Activated CD4-positive, alpha-beta memory T cell treated with anti-CD3 and anti-CD28 coated beads, Interleukin-2, amount 10 ng/mL, durations not matched to agents 7 days and 5 days (primary cell): ENCODE results near the gene MLEC. TPM values are rescaled to one million over a fixed set of nuclear protein-coding genes. Genes with fewer than 3 reads are reported as not detected.

Experiments used
- CTCF ChIA-PET: fragments of 350-600 bp; sonication (Branson Sonifier 250); formaldehyde crosslinking; loops from one replicate; lab custom pipeline; 2021; ENCODE audit warnings: antibody characterized with exemption, inconsistent platforms; lab: Charles Lee
- POLR2A ChIA-PET: fragments of 350-600 bp; sonication (Branson Sonifier 250); formaldehyde crosslinking; loops from one replicate; lab custom pipeline; 2021; ENCODE audit warnings: antibody characterized with exemption; lab: Charles Lee
- DNase-seq: peaks from one replicate; pipeline ENCODE4 v3.0.0-alpha.2; 2020
- H3K27ac Mint-ChIP-seq: one replicate; pipeline ENCODE4 v1.8.0; 2021; ENCODE audit warnings: mild to moderate bottlenecking, mixed read lengths
- H3K27me3 Mint-ChIP-seq: one replicate; pipeline ENCODE4 v1.8.0; 2021; ENCODE audit warnings: mixed read lengths
- H3K36me3 Mint-ChIP-seq: one replicate; pipeline ENCODE4 v1.8.0; 2021; ENCODE audit warnings: low read depth, mixed read lengths
- H3K4me1 Mint-ChIP-seq: one replicate; pipeline ENCODE4 v1.8.0; 2021; ENCODE audit warnings: mixed read lengths
- H3K4me3 Mint-ChIP-seq: one replicate; pipeline ENCODE4 v1.8.0; 2021; ENCODE audit warnings: mild to moderate bottlenecking, mixed read lengths
- H3K9me3 Mint-ChIP-seq: one replicate; pipeline ENCODE4 v1.8.0; 2021; ENCODE audit warnings: mixed read lengths
- total RNA-seq, 2 experiments: library from RNA; stranded (reverse); gene quantifications; one replicate each; pipeline ENCODE4 v1.2.3, GENCODE V29; 2021

Gene MLEC
- total RNA-seq, 2 experiments from 2014 or later, result 81.1 to 97.8 TPM

- POLR2A ChIA-PET, result no interaction called here
- H3K9me3 Mint-ChIP-seq, result no peaks in the 10 kb centered on the region
- H3K27me3 Mint-ChIP-seq, result peaks cover 40% of the 10 kb centered on the region
- H3K36me3 Mint-ChIP-seq, result no peaks in the 10 kb centered on the region
- H3K27ac Mint-ChIP-seq, result no peak overlapping the region
- DNase-seq, result no peak
- peaks cover 15% of the 10 kb centered on the region for H3K4me1 Mint-ChIP-seq
- no peak overlapping the region for H3K4me3 Mint-ChIP-seq
- CTCF ChIA-PET, result no interaction called here
Observed at GRCh38 chr12:120651821-120652220, 35.1 kb upstream of the MLEC start.

GRCh38 chr12:120652656-120653435, 34.1 kb upstream of the MLEC start:
- H3K9me3 Mint-ChIP-seq, result no peaks in the 10 kb centered on the region

DNA sequence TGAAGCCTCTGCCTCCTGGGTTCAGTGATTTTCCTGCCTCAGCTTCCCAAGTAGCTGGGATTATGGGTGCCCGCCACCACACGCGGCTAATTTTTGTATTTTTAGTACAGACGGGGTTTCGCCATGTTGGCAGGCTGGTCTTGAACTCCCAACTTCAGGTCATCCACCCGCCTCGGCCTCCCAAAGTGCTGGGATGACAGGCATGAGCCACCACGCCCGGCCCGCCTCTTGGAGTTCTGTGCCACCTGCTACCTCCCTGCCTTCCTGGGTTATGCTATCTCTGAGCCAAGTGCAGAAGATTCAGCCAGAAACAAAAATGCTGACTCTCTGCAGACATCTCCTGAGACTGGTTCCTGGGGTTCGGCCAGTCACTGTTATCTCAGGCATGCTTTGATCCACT, 33.3 kb upstream of the MLEC start:
- H3K27ac Mint-ChIP-seq, result no peak overlapping the region
- no peaks in the 10 kb centered on the region for H3K9me3 Mint-ChIP-seq
- no peaks in the 10 kb centered on the region for H3K36me3 Mint-ChIP-seq
- no peak overlapping the region for H3K4me3 Mint-ChIP-seq
- POLR2A ChIA-PET, result no interaction called here
- H3K4me1 Mint-ChIP-seq, result peaks cover 9% of the 10 kb centered on the region
- DNase-seq, result no peak
- CTCF ChIA-PET, result no interaction called here
- peaks cover 37% of the 10 kb centered on the region for H3K27me3 Mint-ChIP-seq

More at GRCh38 chr12:120652656-120653435, 34.1 kb upstream of the MLEC start:
- ChIA-PET POLR2A (no interaction called here), CTCF (interaction anchor here (1.2 kb wide), 1 partner anchor 319 kb away, joined by 3 read pairs; no protein-coding TSS in a partner anchor)
- peaks cover 11% of the 10 kb centered on the region for H3K4me1 Mint-ChIP-seq
- no peaks in the 10 kb centered on the region for H3K36me3 Mint-ChIP-seq
- no peak overlapping the region for H3K4me3 Mint-ChIP-seq
- H3K27me3 Mint-ChIP-seq, result peaks cover 37% of the 10 kb centered on the region
- no peak for DNase-seq
- H3K27ac Mint-ChIP-seq, result no peak overlapping the region

- ChIA-PET POLR2A (no interaction called here), CTCF (interaction anchor here (5.5 kb wide), 1 partner anchor 7 kb away, joined by 35 read pairs; no protein-coding TSS in a partner anchor)
- peaks cover under 1% of the 10 kb centered on the region for H3K4me1 Mint-ChIP-seq
- H3K36me3 Mint-ChIP-seq, result no peaks in the 10 kb centered on the region
- no peak for DNase-seq
- H3K27ac Mint-ChIP-seq, result no peak overlapping the region
- no peak overlapping the region for H3K4me3 Mint-ChIP-seq
- H3K9me3 Mint-ChIP-seq, result no peaks in the 10 kb centered on the region
- peaks cover 31% of the 10 kb centered on the region for H3K27me3 Mint-ChIP-seq
Observed at GRCh38 chr12:120654656-120655055, 32.3 kb upstream of the MLEC start.

- Mint-ChIP-seq H3K9me3 (no peaks in the 10 kb centered on the region), H3K4me3 (no peak overlapping the region), H3K36me3 (no peaks in the 10 kb centered on the region), H3K27me3 (peaks cover 22% of the 10 kb centered on the region), H3K4me1 (no peaks in the 10 kb centered on the region), H3K27ac (no peak overlapping the region)
- CTCF ChIA-PET, result interaction anchor here (5.5 kb wide), 1 partner anchor 8 kb away, joined by 35 read pairs; no protein-coding TSS in a partner anchor
- POLR2A ChIA-PET, result no interaction called here
- no peak for DNase-seq
Observed at GRCh38 chr12:120656008-120656407, 30.9 kb upstream of the MLEC start.

- DNase-seq, result no peak
- H3K4me1 Mint-ChIP-seq, result no peaks in the 10 kb centered on the region
- no peaks in the 10 kb centered on the region for H3K36me3 Mint-ChIP-seq
- no peak overlapping the region for H3K4me3 Mint-ChIP-seq
- no peaks in the 10 kb centered on the region for H3K9me3 Mint-ChIP-seq
- peaks cover 7% of the 10 kb centered on the region for H3K27me3 Mint-ChIP-seq
- ChIA-PET CTCF (interaction anchor here (5.5 kb wide), 1 partner anchor 10 kb away, joined by 35 read pairs; no protein-coding TSS in a partner anchor), POLR2A (no interaction called here)
- H3K27ac Mint-ChIP-seq, result no peak overlapping the region
Observed at GRCh38 chr12:120658286-120659150, 28.4 kb upstream of the MLEC start.

- Mint-ChIP-seq H3K27ac (no peak overlapping the region), H3K4me1 (no peaks in the 10 kb centered on the region), H3K36me3 (no peaks in the 10 kb centered on the region), H3K9me3 (no peaks in the 10 kb centered on the region), H3K27me3 (peaks cover 3% of the 10 kb centered on the region), H3K4me3 (no peak overlapping the region)
- POLR2A ChIA-PET, result no interaction called here
- CTCF ChIA-PET, result interaction anchor here (5.5 kb wide), 1 partner anchor 11 kb away, joined by 35 read pairs; no protein-coding TSS in a partner anchor
- DNase-seq, result no peak
Observed at GRCh38 chr12:120659151-120659525, 27.8 kb upstream of the MLEC start.

- H3K9me3 Mint-ChIP-seq, result no peaks in the 10 kb centered on the region
- H3K4me3 Mint-ChIP-seq, result no peak overlapping the region
- ChIA-PET CTCF (no interaction called here), POLR2A (no interaction called here)
- no peak overlapping the region for H3K27ac Mint-ChIP-seq
- H3K36me3 Mint-ChIP-seq, result no peaks in the 10 kb centered on the region
- DNase-seq, result no peak
- H3K27me3 Mint-ChIP-seq, result peaks cover 3% of the 10 kb centered on the region
- H3K4me1 Mint-ChIP-seq, result no peaks in the 10 kb centered on the region
Observed at GRCh38 chr12:120661432-120661831, 25.5 kb upstream of the MLEC start.

DNA sequence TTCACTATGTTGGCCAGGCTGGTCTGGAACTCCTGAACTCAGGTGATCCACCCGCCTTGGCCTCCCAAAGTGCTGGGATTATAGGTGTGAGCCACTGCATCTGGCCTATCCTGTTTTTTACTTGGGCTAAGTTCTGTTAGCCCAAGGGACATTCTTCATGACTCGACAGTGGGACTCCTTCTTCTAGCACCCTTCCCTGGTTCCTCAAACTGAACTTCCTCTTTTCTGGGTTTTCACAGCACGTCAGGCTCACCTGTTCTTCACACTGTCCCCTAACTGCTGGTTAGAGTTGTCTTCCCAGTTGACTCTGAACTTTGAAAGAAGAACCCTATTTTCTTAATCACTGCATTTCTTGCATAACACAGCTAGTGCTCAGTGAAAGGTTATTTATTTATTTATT, 24.1 kb upstream of the MLEC start:
- ChIA-PET POLR2A (no interaction called here), CTCF (interaction anchor here (1.4 to 3.1 kb wide), 2 partner anchors 14 to 24 kb away, joined by 3 to 28 read pairs; partner anchors contain the start of gene MLEC)
- no peaks in the 10 kb centered on the region for H3K4me1 Mint-ChIP-seq
- DNase-seq, result no peak
- H3K9me3 Mint-ChIP-seq, result no peaks in the 10 kb centered on the region
- no peak overlapping the region for H3K4me3 Mint-ChIP-seq
- no peaks in the 10 kb centered on the region for H3K36me3 Mint-ChIP-seq
- H3K27me3 Mint-ChIP-seq, result peaks cover 5% of the 10 kb centered on the region
- no peak overlapping the region for H3K27ac Mint-ChIP-seq

- ChIA-PET POLR2A (no interaction called here), CTCF (interaction anchor here (1.4 to 3.1 kb wide), 2 partner anchors 15 to 23 kb away, joined by 3 to 28 read pairs; partner anchors contain the start of gene MLEC)
- Mint-ChIP-seq H3K4me1 (no peaks in the 10 kb centered on the region), H3K27ac (no peak overlapping the region), H3K27me3 (peaks cover 6% of the 10 kb centered on the region), H3K9me3 (no peaks in the 10 kb centered on the region), H3K36me3 (no peaks in the 10 kb centered on the region), H3K4me3 (no peak overlapping the region)
- DNase-seq, result no peak
Observed at GRCh38 chr12:120663741-120664140, 23.2 kb upstream of the MLEC start.

GRCh38 chr12:120666571-120667390, 20.2 kb upstream of the MLEC start:
- H3K36me3 Mint-ChIP-seq, result no peaks in the 10 kb centered on the region
- POLR2A ChIA-PET, result no interaction called here
- no peaks in the 10 kb centered on the region for H3K9me3 Mint-ChIP-seq
- no peaks in the 10 kb centered on the region for H3K4me1 Mint-ChIP-seq
- peaks cover 3% of the 10 kb centered on the region for H3K27me3 Mint-ChIP-seq
- DNase-seq, result no peak
- CTCF ChIA-PET, result interaction anchor here (0.7 to 2.1 kb wide), 2 partner anchors 18 to 20 kb away, joined by 3 to 7 read pairs; partner anchors contain the start of gene MLEC
- no peak overlapping the region for H3K27ac Mint-ChIP-seq
- no peak overlapping the region for H3K4me3 Mint-ChIP-seq

DNA sequence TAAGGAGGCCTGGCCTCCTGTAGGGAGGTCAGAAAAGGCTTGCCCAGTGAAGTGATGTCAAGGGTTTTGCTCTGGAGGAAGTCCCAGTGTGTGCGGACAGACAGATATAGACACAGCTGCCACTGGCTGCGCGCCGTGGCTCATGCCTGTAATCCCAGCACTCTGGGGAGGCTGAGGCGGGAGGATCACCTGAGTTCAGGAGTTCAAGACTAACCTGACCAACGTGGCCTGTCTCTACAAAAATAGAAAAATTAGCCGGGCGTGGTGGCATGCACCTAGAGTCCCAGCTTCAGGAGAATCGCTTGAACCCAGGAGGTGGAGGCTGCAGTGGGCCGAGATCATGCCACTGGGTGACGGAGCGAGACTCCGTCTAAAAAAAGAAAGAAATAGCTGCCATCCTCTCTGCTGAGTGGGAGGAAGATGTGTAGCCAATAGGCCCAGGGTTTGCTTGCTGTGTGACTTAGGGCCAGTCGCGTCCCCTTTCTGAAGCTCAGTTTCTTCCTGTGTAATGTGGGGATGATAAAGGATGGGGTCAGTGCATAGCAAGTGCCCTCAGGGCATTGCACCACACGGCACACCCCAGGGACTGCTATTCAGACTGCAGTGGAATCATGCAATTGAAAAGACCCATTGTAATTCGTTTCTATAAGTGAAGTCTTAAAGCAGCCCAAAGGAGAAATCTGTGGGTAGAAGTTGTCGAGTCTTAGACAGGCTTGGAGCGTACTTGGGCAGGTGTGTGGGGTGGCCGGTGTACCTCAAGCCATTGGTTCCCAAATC, 18.7 kb upstream of the MLEC start:
- ChIA-PET POLR2A (no interaction called here), CTCF (no interaction called here)
- H3K36me3 Mint-ChIP-seq, result no peaks in the 10 kb centered on the region
- no peak overlapping the region for H3K27ac Mint-ChIP-seq
- H3K27me3 Mint-ChIP-seq, result peaks cover 3% of the 10 kb centered on the region
- no peak for DNase-seq
- H3K4me1 Mint-ChIP-seq, result no peaks in the 10 kb centered on the region
- no peaks in the 10 kb centered on the region for H3K9me3 Mint-ChIP-seq
- no peak overlapping the region for H3K4me3 Mint-ChIP-seq
